ENCODE data around the gene PLEKHB1. TPM values are rescaled to one million over a fixed set of nuclear protein-coding genes. Genes with fewer than 3 reads are reported as not detected.

PLEKHB1 gene
- total and polyA plus RNA-seq, 9 donors: 1.4 to 41.6 (median 8.3) TPM

DNA sequence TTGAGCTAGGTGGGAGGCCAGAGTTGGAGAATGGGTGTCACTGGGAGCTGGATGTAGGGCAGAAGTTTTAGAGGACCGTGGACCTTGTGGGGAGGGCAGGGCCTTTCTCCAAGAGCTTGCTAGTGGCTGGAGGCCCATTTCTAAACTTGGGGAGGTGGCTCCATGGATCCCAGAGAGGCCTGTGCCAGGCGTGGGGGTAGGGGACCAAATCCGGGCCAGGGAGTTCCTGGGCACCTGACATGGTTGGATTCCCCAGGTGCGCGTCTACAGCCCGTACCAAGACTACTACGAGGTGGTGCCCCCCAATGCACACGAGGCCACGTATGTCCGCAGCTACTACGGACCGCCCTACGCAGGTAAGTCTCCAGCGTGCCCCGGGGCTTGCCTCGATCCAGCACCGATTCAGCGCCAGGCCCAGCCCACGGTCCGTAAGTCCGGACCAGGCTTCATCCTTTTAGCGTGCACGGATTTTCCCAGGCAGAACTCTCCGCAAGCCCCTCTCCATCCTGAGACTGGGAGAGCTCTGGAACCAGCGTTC lies 14.2 kb downstream of the PLEKHB1 start:
- TF ChIP-seq, protein P1, sequence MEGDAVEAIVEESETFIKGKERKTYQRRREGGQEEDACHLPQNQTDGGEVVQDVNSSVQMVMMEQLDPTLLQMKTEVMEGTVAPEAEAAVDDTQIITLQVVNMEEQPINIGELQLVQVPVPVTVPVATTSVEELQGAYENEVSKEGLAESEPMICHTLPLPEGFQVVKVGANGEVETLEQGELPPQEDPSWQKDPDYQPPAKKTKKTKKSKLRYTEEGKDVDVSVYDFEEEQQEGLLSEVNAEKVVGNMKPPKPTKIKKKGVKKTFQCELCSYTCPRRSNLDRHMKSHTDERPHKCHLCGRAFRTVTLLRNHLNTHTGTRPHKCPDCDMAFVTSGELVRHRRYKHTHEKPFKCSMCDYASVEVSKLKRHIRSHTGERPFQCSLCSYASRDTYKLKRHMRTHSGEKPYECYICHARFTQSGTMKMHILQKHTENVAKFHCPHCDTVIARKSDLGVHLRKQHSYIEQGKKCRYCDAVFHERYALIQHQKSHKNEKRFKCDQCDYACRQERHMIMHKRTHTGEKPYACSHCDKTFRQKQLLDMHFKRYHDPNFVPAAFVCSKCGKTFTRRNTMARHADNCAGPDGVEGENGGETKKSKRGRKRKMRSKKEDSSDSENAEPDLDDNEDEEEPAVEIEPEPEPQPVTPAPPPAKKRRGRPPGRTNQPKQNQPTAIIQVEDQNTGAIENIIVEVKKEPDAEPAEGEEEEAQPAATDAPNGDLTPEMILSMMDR (IDR thresholded peaks at IDR 0.05): no peak
- TF ChIP-seq POLR2A (IDR thresholded peaks at IDR 0.05) (no peak), EP300 (IDR thresholded peaks at IDR 0.05) (no peak)
- no peaks in the 10 kb centered on the region for H3K27me3 ChIP-seq
- peak overlapping the region; percentile 21 for H3K4me3 ChIP-seq
- 14 to 31% (median 24%) methylated on average over 25 of the region's 25 CpGs for WGBS, 3 donors
- H3K4me1 ChIP-seq (ENCODE audit: insufficient read depth): peaks cover 5% of the 10 kb centered on the region
- no peaks in the 10 kb centered on the region for H3K36me3 ChIP-seq
- peak in 1 of 5 donors; percentile 38 for DNase-seq
- intact Hi-C loops (cut with DNase I): loop anchor here in 2 of 4 donors (2.0 to 5.0 kb wide), 2 partner anchors 33 to 256 kb away; no protein-coding TSS in a partner anchor
- no peaks in the 10 kb centered on the region for H3K9me3 ChIP-seq
- H3K27ac ChIP-seq: no peak overlapping the region

DNA sequence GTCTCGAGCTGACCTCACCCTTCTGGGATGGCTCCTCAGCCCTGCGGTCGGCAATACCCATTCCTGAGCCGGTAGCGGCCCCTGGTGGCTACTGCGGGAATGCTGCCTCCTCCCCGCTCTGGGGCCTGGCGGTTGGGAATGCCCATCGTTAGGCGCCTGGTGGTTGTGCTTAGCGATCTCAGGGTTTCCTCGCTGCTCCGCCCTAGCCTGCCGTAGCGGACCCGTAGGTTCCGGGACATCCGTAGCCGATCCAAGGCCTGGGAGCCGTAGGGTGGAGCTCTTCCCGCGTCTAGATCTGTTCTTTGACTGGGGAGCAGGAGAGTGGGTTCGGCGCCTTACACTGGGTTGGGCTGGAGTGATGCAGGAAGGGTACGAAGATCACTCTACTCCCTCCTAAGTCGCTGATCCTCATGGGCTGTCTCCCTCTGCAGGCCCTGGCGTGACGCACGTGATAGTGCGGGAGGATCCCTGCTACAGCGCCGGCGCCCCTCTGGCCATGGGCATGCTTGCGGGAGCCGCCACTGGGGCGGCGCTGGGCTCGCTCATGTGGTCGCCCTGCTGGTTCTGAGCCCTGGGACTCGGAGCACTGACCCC lies 14.8 kb downstream of the PLEKHB1 start:
- TF ChIP-seq, protein P1 (IDR thresholded peaks at IDR 0.05): peak; percentile 91 to 99 (median 98)
- no peak for TF ChIP-seq EP300 (IDR thresholded peaks at IDR 0.05)
- Histone ChIP-seq H3K4me1 (ENCODE audit: insufficient read depth) (peaks cover 5% of the 10 kb centered on the region), H3K9me3 (no peaks in the 10 kb centered on the region), H3K27ac (no peak overlapping the region), H3K4me3 (peak overlapping the region; percentile 21), H3K36me3 (no peaks in the 10 kb centered on the region), H3K27me3 (no peaks in the 10 kb centered on the region)
- WGBS, 3 donors: 2 to 9% (median 7%) methylated on average over 38 to 40 of the region's 40 CpGs
- intact Hi-C loops (cut with DNase I): loop anchor here in 2 of 4 donors (2.0 to 5.0 kb wide), 2 partner anchors 34 to 256 kb away; no protein-coding TSS in a partner anchor
- DNase-seq: peak; percentile 85 to 95 (median 92)

DNA sequence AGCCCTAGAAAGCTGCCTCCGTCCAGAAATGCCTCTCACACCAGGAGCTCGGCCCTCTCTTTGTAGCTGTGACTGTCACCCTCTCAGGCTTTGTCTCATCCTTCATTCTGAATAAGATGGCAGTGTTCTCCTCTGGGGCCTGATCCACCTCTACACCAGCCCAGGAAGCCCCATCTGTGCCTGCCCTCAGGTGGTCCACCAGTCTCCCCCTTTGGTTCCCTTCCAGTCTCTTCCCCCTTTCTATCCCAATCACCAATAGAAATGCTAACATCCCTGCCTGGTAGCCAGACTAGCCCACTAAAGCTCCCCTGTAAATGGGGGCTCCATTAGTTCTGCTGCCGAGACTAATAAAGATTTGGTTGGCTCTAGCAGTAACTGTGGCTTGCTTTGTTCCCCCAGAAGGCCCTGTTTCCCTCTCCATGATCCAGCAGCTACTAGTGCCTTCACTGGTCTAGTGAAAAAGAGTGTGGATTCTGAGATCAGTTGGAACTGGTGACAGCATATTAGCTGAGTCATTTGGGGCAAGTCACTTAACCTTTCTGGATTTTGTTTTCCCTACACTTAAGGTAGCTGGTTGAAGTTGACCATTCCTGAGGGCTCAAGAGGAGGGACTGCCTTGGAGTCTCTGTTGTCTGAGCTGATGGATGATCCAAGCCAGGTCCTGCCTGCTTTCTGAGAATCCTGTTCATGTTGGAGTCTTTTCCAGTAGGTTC lies 16.2 kb downstream of the PLEKHB1 start:
- H3K27ac ChIP-seq: no peak overlapping the region
- no peaks in the 10 kb centered on the region for H3K27me3 ChIP-seq
- H3K9me3 ChIP-seq: no peaks in the 10 kb centered on the region
- no peak overlapping the region for H3K4me3 ChIP-seq
- no peak for TF ChIP-seq POLR2A (IDR thresholded peaks at IDR 0.05)
- TF ChIP-seq EP300 (IDR thresholded peaks at IDR 0.05): no peak
- TF ChIP-seq, protein P1 (IDR thresholded peaks at IDR 0.05): no peak
- 95 to 98% (median 96%) methylated on average over 3 of the region's 3 CpGs for WGBS, 3 donors
- peaks cover 5% of the 10 kb centered on the region for H3K4me1 ChIP-seq (ENCODE audit: insufficient read depth)
- H3K36me3 ChIP-seq: no peaks in the 10 kb centered on the region
- peak in 1 of 5 donors; percentile 5 for DNase-seq
- intact Hi-C loops (cut with DNase I): loop anchor here in 1 of 4 donors (5.0 kb wide), 1 partner anchor 35 kb away; no protein-coding TSS in a partner anchor

DNA sequence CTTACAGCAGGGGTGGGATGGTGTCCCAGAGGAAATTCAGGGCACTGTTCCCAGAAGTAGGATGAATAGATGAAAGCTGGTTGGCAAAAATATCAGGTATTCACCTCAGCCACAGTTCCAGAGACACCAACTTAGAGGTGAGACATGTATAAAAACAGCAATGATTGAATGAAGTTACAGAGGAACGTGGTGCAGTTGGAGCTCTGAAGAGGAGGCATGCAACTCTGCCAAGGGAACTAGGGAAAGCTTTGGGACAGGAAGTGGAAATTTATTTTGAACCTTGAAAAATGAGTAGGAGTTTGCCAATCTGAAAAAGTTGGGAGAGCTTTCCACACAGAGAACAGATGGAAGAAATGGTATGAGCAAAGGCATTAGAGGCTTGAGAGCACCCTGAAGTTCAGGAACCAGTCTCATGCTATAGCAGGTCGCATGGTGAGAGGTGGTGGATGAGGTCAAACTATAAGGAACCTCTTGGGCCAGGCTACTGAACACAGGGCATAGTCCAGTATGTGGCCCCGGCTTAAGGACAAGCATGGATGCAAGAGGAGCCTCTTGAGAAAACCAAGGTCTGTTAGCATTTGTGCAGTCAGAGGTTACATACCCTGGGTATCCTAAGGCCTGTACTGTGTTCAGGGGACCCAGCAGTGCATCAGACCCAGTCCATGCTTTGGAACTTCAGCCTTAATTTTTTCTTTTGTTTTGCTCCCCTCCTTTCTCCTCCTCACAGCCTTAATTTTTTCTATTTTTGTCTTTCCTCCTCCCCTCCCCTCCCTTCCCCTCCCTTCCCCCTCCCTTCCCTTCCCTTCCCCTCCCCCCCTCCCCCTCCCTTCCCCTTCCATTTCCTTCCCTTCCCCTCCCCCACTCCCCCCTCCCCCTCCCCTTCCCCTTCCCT lies 17.5 kb downstream of the PLEKHB1 start:
- Histone ChIP-seq H3K4me3 (no peak overlapping the region), H3K36me3 (no peaks in the 10 kb centered on the region), H3K9me3 (no peaks in the 10 kb centered on the region), H3K4me1 (ENCODE audit: insufficient read depth) (peaks cover 5% of the 10 kb centered on the region), H3K27me3 (no peaks in the 10 kb centered on the region), H3K27ac (no peak overlapping the region)
- WGBS, 3 donors: 66 to 68% (median 68%) methylated on average over 3 of the region's 3 CpGs
- peak in 1 of 5 donors; percentile 4 for DNase-seq
- no peak for TF ChIP-seq POLR2A (IDR thresholded peaks at IDR 0.05)
- TF ChIP-seq, protein P1 (IDR thresholded peaks at IDR 0.05): no peak
- TF ChIP-seq EP300 (IDR thresholded peaks at IDR 0.05): no peak
- intact Hi-C loops (cut with DNase I): loop anchor here in 1 of 4 donors (5.0 kb wide), 1 partner anchor 37 kb away; no protein-coding TSS in a partner anchor

Data from ovary (tissue), 9 donors.